Thyroid gland (tissue), 4 donors: ENCODE results near the gene RP2. TPM values are rescaled to one million over a fixed set of nuclear protein-coding genes. Genes with fewer than 3 reads are reported as not detected.

ENCODE experiments used
- DNase-seq, 2 donors: peaks; one replicate each; pipeline ENCODE4 v3.0.0-alpha.2; 2019
- H3K27ac ChIP-seq, 3 donors: fragments of 200-600 bp; sonication (generic); 1 replicate in 2 of 3; 2 replicates in 1 of 3; pipeline ENCODE4 v1.5.1; 2016 to 2019; ENCODE audit warnings: mild to moderate bottlenecking in 1 of 3, moderate library complexity in 1 of 3
- H3K27me3 ChIP-seq: fragments of 200-600 bp; sonication (generic); one replicate; pipeline ENCODE4 v1.5.1; 2019
- H3K36me3 ChIP-seq, 2 donors: fragments of 200-600 bp; sonication (generic); one replicate each; pipeline ENCODE4 v1.5.1; 2016 to 2019
- H3K4me1 ChIP-seq, 2 donors: fragments of 200-600 bp; sonication (generic); one replicate each; pipeline ENCODE4 v1.5.1; 2017 to 2019
- H3K4me3 ChIP-seq, 3 donors: fragments of 200-600 bp; sonication (generic); replicated peaks in 1 of 3; 1 replicate in 2 of 3; 2 replicates in 1 of 3; pipeline ENCODE4 v1.5.1; 2016; ENCODE audit warnings: mild to moderate bottlenecking in 1 of 3
- H3K9me3 ChIP-seq: fragments of 200-600 bp; sonication (generic); one replicate; pipeline ENCODE4 v1.5.1; 2017
- POLR2A ChIP-seq, 2 donors: fragments of 450-650 bp; IDR thresholded peaks; one replicate each; pipeline ENCODE4 v1.6.1; 2017; ENCODE audit warnings: antibody characterized with exemption in 2 of 2, mild to moderate bottlenecking in 2 of 2, moderate library complexity in 1 of 2
- WGBS, 2 donors: methylation state at CpG; one replicate each; pipeline ENCODE4 v1.1.5; 2017; 5-methylcytosine and 5-hydroxymethylcytosine counted together
- intact Hi-C: fragments of 100-400 bp; cut with DNase I; formaldehyde crosslinking; loops from one replicate; pipeline ENCODE4 v1.15.1; 2023
- total RNA-seq, 4 donors: library from RNA; depleted of rRNA; stranded (reverse); fragments of >200 nt; gene quantifications; one replicate each; pipeline ENCODE4 v1.2.3, GENCODE V29; 2016
- TF ChIP-seq, protein P1 (sequence below), 6 experiments: fragments of 200-600 bp in 3 of 6; fragments of 450-650 bp in 3 of 6; sonication (generic) in 3 of 6; IDR thresholded peaks; one replicate each; pipeline ENCODE4 v1.5.1; 2016 to 2019; ENCODE audit warnings: antibody characterized with exemption in 6 of 6, mild to moderate bottlenecking in 2 of 6, inconsistent platforms in 1 of 6, moderate library complexity in 1 of 6

RP2 gene
- total RNA-seq, 4 donors from 2014 or later, result 7.5 to 12.9 (median 10.1) TPM

DNA sequence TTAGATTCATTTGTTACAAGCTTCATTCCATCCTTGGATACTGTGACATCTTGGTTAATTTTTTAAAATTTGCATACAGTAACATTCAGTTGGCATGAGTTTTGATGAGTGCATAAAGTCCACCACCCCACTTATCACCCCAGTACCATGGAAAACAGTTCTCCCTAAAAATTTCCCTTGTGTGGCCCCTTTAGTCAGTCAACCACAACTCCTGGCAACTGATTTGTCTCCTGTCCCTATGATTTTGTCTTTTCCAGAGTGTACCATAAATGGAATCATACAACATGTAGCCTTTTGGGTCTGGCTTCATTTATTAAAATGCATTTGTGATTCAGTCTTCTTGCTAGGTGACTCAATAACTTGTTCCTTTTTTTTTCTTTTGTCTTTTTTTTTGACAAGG is 29.9 kb downstream of the RP2 start:
- no peaks in the 10 kb centered on the region for H3K4me1 ChIP-seq
- H3K4me3 ChIP-seq, result no peak overlapping the region
- H3K27me3 ChIP-seq, result no peaks in the 10 kb centered on the region
- no peak for DNase-seq
- TF ChIP-seq POLR2A (IDR thresholded peaks at IDR 0.05), result no peak
- TF ChIP-seq, protein P1, sequence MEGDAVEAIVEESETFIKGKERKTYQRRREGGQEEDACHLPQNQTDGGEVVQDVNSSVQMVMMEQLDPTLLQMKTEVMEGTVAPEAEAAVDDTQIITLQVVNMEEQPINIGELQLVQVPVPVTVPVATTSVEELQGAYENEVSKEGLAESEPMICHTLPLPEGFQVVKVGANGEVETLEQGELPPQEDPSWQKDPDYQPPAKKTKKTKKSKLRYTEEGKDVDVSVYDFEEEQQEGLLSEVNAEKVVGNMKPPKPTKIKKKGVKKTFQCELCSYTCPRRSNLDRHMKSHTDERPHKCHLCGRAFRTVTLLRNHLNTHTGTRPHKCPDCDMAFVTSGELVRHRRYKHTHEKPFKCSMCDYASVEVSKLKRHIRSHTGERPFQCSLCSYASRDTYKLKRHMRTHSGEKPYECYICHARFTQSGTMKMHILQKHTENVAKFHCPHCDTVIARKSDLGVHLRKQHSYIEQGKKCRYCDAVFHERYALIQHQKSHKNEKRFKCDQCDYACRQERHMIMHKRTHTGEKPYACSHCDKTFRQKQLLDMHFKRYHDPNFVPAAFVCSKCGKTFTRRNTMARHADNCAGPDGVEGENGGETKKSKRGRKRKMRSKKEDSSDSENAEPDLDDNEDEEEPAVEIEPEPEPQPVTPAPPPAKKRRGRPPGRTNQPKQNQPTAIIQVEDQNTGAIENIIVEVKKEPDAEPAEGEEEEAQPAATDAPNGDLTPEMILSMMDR (IDR thresholded peaks at IDR 0.05), result no peak
- intact Hi-C loops, result no loop called here
- no peaks in the 10 kb centered on the region for H3K36me3 ChIP-seq
- no peak overlapping the region for H3K27ac ChIP-seq
- H3K9me3 ChIP-seq, result no peaks in the 10 kb centered on the region

DNA sequence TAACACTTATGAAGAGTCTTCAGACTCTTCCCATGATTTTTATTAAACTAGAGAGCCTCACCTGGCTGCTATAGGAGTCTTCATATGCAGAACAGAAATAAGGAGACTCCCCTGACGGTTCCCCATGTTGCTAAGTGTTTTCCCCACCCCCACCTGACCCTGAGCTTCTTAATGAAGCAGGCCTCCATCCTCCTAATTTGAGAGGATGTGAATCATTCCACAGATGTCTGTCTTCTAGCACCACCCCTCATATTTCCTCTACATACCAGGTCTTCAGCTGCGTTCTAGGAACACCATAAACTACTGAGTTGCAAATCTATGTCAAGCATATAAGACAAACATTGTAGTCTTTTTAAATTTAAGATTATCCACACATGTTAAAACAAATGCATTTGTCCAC is 36.9 kb downstream of the RP2 start:
- intact Hi-C loops, result no loop called here
- no peak for DNase-seq
- Histone ChIP-seq H3K27me3 (no peaks in the 10 kb centered on the region), H3K4me3 (no peak overlapping the region), H3K9me3 (no peaks in the 10 kb centered on the region), H3K4me1 (no peaks in the 10 kb centered on the region), H3K36me3 (no peaks in the 10 kb centered on the region), H3K27ac (no peak overlapping the region)
- WGBS, 2 donors, result 78 to 86% methylated on average over 2 of the region's 2 CpGs
- no peak for TF ChIP-seq POLR2A (IDR thresholded peaks at IDR 0.05)
- TF ChIP-seq, protein P1 (IDR thresholded peaks at IDR 0.05), result no peak

DNA sequence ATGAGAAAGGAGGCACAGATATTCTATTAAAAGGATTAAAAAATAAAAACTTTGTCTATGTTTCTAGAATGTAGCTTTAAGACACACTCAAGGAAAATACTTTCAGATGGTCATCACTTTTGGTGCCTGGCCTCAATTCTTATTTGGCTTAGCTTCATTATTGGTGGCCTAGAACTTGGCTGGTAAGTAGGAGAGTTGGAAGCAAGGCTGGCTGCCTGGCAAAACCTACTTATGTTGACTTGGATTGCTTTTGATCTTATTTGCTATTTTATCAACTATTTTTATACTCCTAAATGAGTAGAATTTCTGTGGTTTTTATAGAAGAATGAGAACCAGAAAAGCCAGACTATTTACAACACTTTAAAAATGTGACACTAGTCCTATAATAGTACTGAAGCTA is 40.1 kb downstream of the RP2 start:
- Histone ChIP-seq H3K9me3 (no peaks in the 10 kb centered on the region), H3K36me3 (no peaks in the 10 kb centered on the region), H3K27me3 (no peaks in the 10 kb centered on the region), H3K27ac (no peak overlapping the region), H3K4me1 (no peaks in the 10 kb centered on the region), H3K4me3 (no peak overlapping the region)
- intact Hi-C loops, result no loop called here
- DNase-seq, result no peak
- TF ChIP-seq, protein P1 (IDR thresholded peaks at IDR 0.05), result no peak
- TF ChIP-seq POLR2A (IDR thresholded peaks at IDR 0.05), result no peak

DNA sequence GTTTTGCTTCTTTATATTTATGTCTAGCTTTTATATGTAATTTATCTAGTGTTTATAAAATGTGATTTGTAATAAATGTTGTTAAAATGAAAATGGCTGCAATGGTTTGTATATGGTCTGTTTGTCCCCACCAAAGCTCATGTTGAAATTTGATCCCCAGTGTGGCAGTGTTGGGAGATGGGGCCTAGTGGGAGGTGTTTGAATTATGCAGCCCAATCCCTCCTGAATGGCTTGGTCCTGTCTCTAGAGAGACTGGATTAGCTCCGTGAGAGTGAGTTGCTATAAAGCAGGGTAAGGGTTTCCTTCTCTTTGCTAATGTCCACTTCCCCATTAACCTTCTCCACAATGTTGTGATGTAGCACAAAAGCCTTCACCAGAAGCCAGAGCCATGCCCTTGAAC is 45.4 kb downstream of the RP2 start:
- WGBS, 2 donors, result 83 to 94% methylated on average over 1 of the region's 1 CpG
- intact Hi-C loops, result no loop called here

DNA sequence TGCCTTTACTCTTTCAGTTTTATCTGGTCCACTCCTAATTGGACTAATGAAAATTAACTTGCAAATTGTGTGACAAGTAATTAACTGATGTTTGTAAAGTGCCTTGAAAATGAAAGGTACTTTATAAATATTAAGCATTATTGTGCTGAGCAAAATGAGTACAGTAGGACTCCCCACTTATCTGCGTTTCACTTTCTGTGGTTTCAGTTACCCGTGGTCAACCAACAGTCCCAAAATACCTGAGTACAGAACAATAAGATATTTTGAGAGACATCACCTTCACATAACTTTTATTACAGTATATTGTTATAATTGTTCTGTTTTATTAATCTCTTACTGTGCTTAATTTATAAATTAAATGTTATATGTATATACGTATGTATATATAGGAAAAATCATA is 48.0 kb downstream of the RP2 start:
- intact Hi-C loops, result no loop called here
- Histone ChIP-seq H3K27me3 (no peaks in the 10 kb centered on the region), H3K4me1 (no peaks in the 10 kb centered on the region), H3K27ac (no peak overlapping the region), H3K4me3 (no peak overlapping the region), H3K9me3 (no peaks in the 10 kb centered on the region), H3K36me3 (no peaks in the 10 kb centered on the region)
- DNase-seq, result no peak
- 91 to 97% methylated on average over 3 of the region's 3 CpGs for WGBS, 2 donors
- TF ChIP-seq, protein P1 (IDR thresholded peaks at IDR 0.05), result no peak

More for the DNA sequence above, 45.4 kb downstream of the RP2 start:
- no peaks in the 10 kb centered on the region for H3K36me3 ChIP-seq
- H3K27me3 ChIP-seq, result no peaks in the 10 kb centered on the region
- TF ChIP-seq POLR2A (IDR thresholded peaks at IDR 0.05), result no peak
- TF ChIP-seq, protein P1 (IDR thresholded peaks at IDR 0.05), result no peak
- H3K4me3 ChIP-seq, result no peak overlapping the region
- no peak overlapping the region for H3K27ac ChIP-seq
- no peak for DNase-seq
- no peaks in the 10 kb centered on the region for H3K4me1 ChIP-seq
- no peaks in the 10 kb centered on the region for H3K9me3 ChIP-seq
